Karpas-422 (cell line): ENCODE measurements around the gene AFDN. TPM values are rescaled to one million over a fixed set of nuclear protein-coding genes. Genes with fewer than 3 reads are reported as not detected.

Experiments
- DNase-seq: peaks from one replicate; pipeline ENCODE4 v3.0.0-alpha.2; 2015
- H2AFZ ChIP-seq: fragments of 200-600 bp; sonication (generic); 2 replicates; pipeline ENCODE4 v1.6.1; 2014; ENCODE audit warnings: antibody characterized with exemption, low read length, mixed read lengths
- H3K27ac ChIP-seq: fragments of 200-600 bp; sonication (generic); 2 replicates; pipeline ENCODE4 v1.5.1; 2014; ENCODE audit warnings: mild to moderate bottlenecking, low read length, moderate library complexity
- H3K27me3 ChIP-seq: fragments of 200-600 bp; sonication (generic); 2 replicates; pipeline ENCODE4 v1.6.1; 2014; ENCODE audit warnings: low read length, mixed read lengths
- H3K36me3 ChIP-seq: fragments of 200-600 bp; sonication (generic); 2 replicates; pipeline ENCODE4 v1.6.1; 2014; ENCODE audit warnings: low read length, mixed read lengths; ENCODE audit not compliant: insufficient read depth
- H3K4me1 ChIP-seq: fragments of 200-600 bp; sonication (generic); 2 replicates; pipeline ENCODE4 v1.6.1; 2014; ENCODE audit warnings: mild to moderate bottlenecking, low read length, mixed read lengths
- H3K4me2 ChIP-seq: fragments of 200-600 bp; sonication (generic); 2 replicates; pipeline ENCODE4 v1.6.1; 2014; ENCODE audit warnings: low read length, low read depth, mild to moderate bottlenecking; ENCODE audit not compliant: poor library complexity, severe bottlenecking
- H3K4me3 ChIP-seq: fragments of 200-600 bp; sonication (generic); 2 replicates; pipeline ENCODE4 v1.5.1; 2014; ENCODE audit warnings: mild to moderate bottlenecking, antibody characterized with exemption, low read length, mixed read lengths
- H3K79me2 ChIP-seq: fragments of 200-600 bp; sonication (generic); 2 replicates; pipeline ENCODE4 v1.6.1; 2014; ENCODE audit warnings: mild to moderate bottlenecking, low read length, mixed read lengths
- H3K9ac ChIP-seq: fragments of 200-600 bp; sonication (generic); 2 replicates; pipeline ENCODE4 v1.6.0; 2014; ENCODE audit warnings: low read length
- H3K9me2 ChIP-seq: fragments of 200-600 bp; sonication (generic), shearing (Covaris generic); replicated peaks from 2 replicates; pipeline ENCODE4 v1.6.0; 2014; ENCODE audit warnings: mild to moderate bottlenecking, low read length, moderate library complexity; ENCODE audit not compliant: insufficient read depth
- H3K9me3 ChIP-seq: fragments of 300-700, 200-600 bp; sonication (generic); 2 replicates; pipeline ENCODE4 v1.6.1; 2014; ENCODE audit warnings: low read length, mixed read lengths
- H4K20me1 ChIP-seq: fragments of 200-600 bp; sonication (generic); 2 replicates; pipeline ENCODE4 v1.6.1; 2014; ENCODE audit warnings: mild to moderate bottlenecking, antibody characterized with exemption, low read length, low read depth; ENCODE audit not compliant: insufficient read depth
- total RNA-seq: library from RNA; depleted of rRNA; stranded (reverse); fragments of >200 nt; shearing (Covaris generic); gene quantifications from 2 replicates; pipeline ENCODE4 v1.2.3, GENCODE V29; 2014; ENCODE audit warnings: low replicate concordance

The AFDN gene
- total RNA-seq, 1 experiment from 2014 or later: 21.0 TPM

- no peak overlapping the region for H2AFZ ChIP-seq
- no peaks in the 10 kb centered on the region for H3K4me1 ChIP-seq
- no peak for DNase-seq
- H3K27me3 ChIP-seq: no peaks in the 10 kb centered on the region
- no peaks in the 10 kb centered on the region for H3K79me2 ChIP-seq
- H3K4me3 ChIP-seq: no peak overlapping the region
- no peaks in the 10 kb centered on the region for H4K20me1 ChIP-seq
- H3K9ac ChIP-seq: no peak overlapping the region
- H3K4me2 ChIP-seq: no peak overlapping the region
- H3K9me2 ChIP-seq: no peaks in the 10 kb centered on the region
- H3K9me3 ChIP-seq: no peaks in the 10 kb centered on the region
- no peaks in the 10 kb centered on the region for H3K36me3 ChIP-seq
- H3K27ac ChIP-seq: no peak overlapping the region
Measured at GRCh38 chr6:167894965-167895364, 68.3 kb downstream of the AFDN start.

- H4K20me1 ChIP-seq: no peaks in the 10 kb centered on the region
- no peaks in the 10 kb centered on the region for H3K4me1 ChIP-seq
- DNase-seq: no peak
- no peak overlapping the region for H3K9ac ChIP-seq
- no peaks in the 10 kb centered on the region for H3K79me2 ChIP-seq
- no peak overlapping the region for H3K4me3 ChIP-seq
- H3K36me3 ChIP-seq: no peaks in the 10 kb centered on the region
- H3K27me3 ChIP-seq: no peaks in the 10 kb centered on the region
- H3K27ac ChIP-seq: no peak overlapping the region
- H3K9me3 ChIP-seq: no peaks in the 10 kb centered on the region
- H3K4me2 ChIP-seq: no peak overlapping the region
- H2AFZ ChIP-seq: no peak overlapping the region
- no peaks in the 10 kb centered on the region for H3K9me2 ChIP-seq
Measured at GRCh38 chr6:167896648-167897047, 69.9 kb downstream of the AFDN start.

- peak; percentile 72 for DNase-seq
- H3K4me3 ChIP-seq: no peak overlapping the region
- no peaks in the 10 kb centered on the region for H3K9me3 ChIP-seq
- H3K27me3 ChIP-seq: no peaks in the 10 kb centered on the region
- no peaks in the 10 kb centered on the region for H3K79me2 ChIP-seq
- H3K4me1 ChIP-seq: no peaks in the 10 kb centered on the region
- no peak overlapping the region for H3K27ac ChIP-seq
- H3K9me2 ChIP-seq: no peaks in the 10 kb centered on the region
- H4K20me1 ChIP-seq: no peaks in the 10 kb centered on the region
- H3K9ac ChIP-seq: no peak overlapping the region
- no peaks in the 10 kb centered on the region for H3K36me3 ChIP-seq
- H3K4me2 ChIP-seq: no peak overlapping the region
- H2AFZ ChIP-seq: no peak overlapping the region
Measured at GRCh38 chr6:167898673-167899311, 72.1 kb downstream of the AFDN start.

- Histone ChIP-seq H3K9ac (peak overlapping the region; percentile 14; the same call in 1 of the 2 replicates), H3K9me3 (no peaks in the 10 kb centered on the region), H3K36me3 (no peaks in the 10 kb centered on the region), H3K4me3 (no peak overlapping the region), H3K4me2 (peak overlapping the region; percentile 41), H3K9me2 (no peaks in the 10 kb centered on the region), H3K79me2 (no peaks in the 10 kb centered on the region), H3K27ac (no peak overlapping the region), H3K4me1 (peaks cover 12% of the 10 kb centered on the region), H2AFZ (no peak overlapping the region), H4K20me1 (no peaks in the 10 kb centered on the region), H3K27me3 (no peaks in the 10 kb centered on the region)
- peak; percentile 72 for DNase-seq
Measured at GRCh38 chr6:167904791-167905190, 78.1 kb downstream of the AFDN start.

GRCh38 chr6:167906899-167907298 is 80.2 kb downstream of the AFDN start:
- H3K27me3 ChIP-seq: no peaks in the 10 kb centered on the region
- no peaks in the 10 kb centered on the region for H3K9me2 ChIP-seq
- no peaks in the 10 kb centered on the region for H3K9me3 ChIP-seq
- no peak overlapping the region for H3K9ac ChIP-seq
- no peaks in the 10 kb centered on the region for H3K79me2 ChIP-seq
- peaks cover 12% of the 10 kb centered on the region for H3K4me1 ChIP-seq
- H3K4me2 ChIP-seq: no peak overlapping the region
- no peak for DNase-seq
- no peak overlapping the region for H3K27ac ChIP-seq
- no peak overlapping the region for H2AFZ ChIP-seq
- H3K36me3 ChIP-seq: no peaks in the 10 kb centered on the region
- H3K4me3 ChIP-seq: no peak overlapping the region
- no peaks in the 10 kb centered on the region for H4K20me1 ChIP-seq

GRCh38 chr6:167907837-167908681 is 81.3 kb downstream of the AFDN start:
- Histone ChIP-seq H3K4me1 (peaks cover 12% of the 10 kb centered on the region), H4K20me1 (no peaks in the 10 kb centered on the region), H3K4me3 (no peak overlapping the region), H3K79me2 (no peaks in the 10 kb centered on the region), H2AFZ (no peak overlapping the region), H3K27ac (no peak overlapping the region), H3K4me2 (no peak overlapping the region), H3K36me3 (no peaks in the 10 kb centered on the region), H3K9me2 (no peaks in the 10 kb centered on the region), H3K9me3 (no peaks in the 10 kb centered on the region), H3K9ac (no peak overlapping the region), H3K27me3 (no peaks in the 10 kb centered on the region)
- DNase-seq: peak; percentile 63

GRCh38 chr6:167910007-167910406 is 83.3 kb downstream of the AFDN start:
- no peaks in the 10 kb centered on the region for H3K9me2 ChIP-seq
- no peaks in the 10 kb centered on the region for H3K36me3 ChIP-seq
- H3K9me3 ChIP-seq: no peaks in the 10 kb centered on the region
- H3K27me3 ChIP-seq: no peaks in the 10 kb centered on the region
- no peak overlapping the region for H3K4me3 ChIP-seq
- no peaks in the 10 kb centered on the region for H4K20me1 ChIP-seq
- H3K27ac ChIP-seq: no peak overlapping the region
- no peak for DNase-seq
- H2AFZ ChIP-seq: no peak overlapping the region
- no peaks in the 10 kb centered on the region for H3K79me2 ChIP-seq
- H3K4me2 ChIP-seq: no peak overlapping the region
- peaks cover 3% of the 10 kb centered on the region for H3K4me1 ChIP-seq
- no peak overlapping the region for H3K9ac ChIP-seq

GRCh38 chr6:167910652-167911051 is 83.9 kb downstream of the AFDN start:
- Histone ChIP-seq H3K36me3 (no peaks in the 10 kb centered on the region), H3K9me3 (no peaks in the 10 kb centered on the region), H3K4me3 (no peak overlapping the region), H3K9ac (no peak overlapping the region), H3K4me2 (no peak overlapping the region), H3K9me2 (no peaks in the 10 kb centered on the region), H3K27me3 (no peaks in the 10 kb centered on the region), H3K79me2 (no peaks in the 10 kb centered on the region), H4K20me1 (no peaks in the 10 kb centered on the region), H3K27ac (no peak overlapping the region), H2AFZ (no peak overlapping the region), H3K4me1 (no peaks in the 10 kb centered on the region)
- DNase-seq: no peak
